GM23248 (cell line): ENCODE measurements around the gene PCLAF. TPM values are rescaled to one million over a fixed set of nuclear protein-coding genes. Genes with fewer than 3 reads are reported as not detected.
"Not testable (repeated sequence)": the region's sequence is repeated elsewhere in the genome, so short reads cannot be mapped to it uniquely, and the experiment has no call there.

ENCODE experiments used
- DNase-seq: peaks from one replicate; pipeline ENCODE4 v3.0.0-alpha.2; 2015
- H2AFZ ChIP-seq: fragments of 200-600 bp; sonication (generic); 2 replicates; pipeline ENCODE4 v1.6.1; 2016; ENCODE audit warnings: antibody characterized with exemption
- H3F3A ChIP-seq: fragments of 200-600 bp; sonication (generic); 2 replicates; pipeline ENCODE4 v1.6.1; 2016; ENCODE audit warnings: mild to moderate bottlenecking, antibody characterized with exemption, mixed run types; ENCODE audit not compliant: insufficient read depth
- H3K27ac ChIP-seq: fragments of 200-600 bp; sonication (generic); 2 replicates; pipeline ENCODE4 v1.5.1; 2016; ENCODE audit warnings: mild to moderate bottlenecking
- H3K27me3 ChIP-seq: fragments of 200-600 bp; sonication (generic); replicated peaks from 2 replicates; pipeline ENCODE4 v1.6.1; 2016; ENCODE audit warnings: mild to moderate bottlenecking; ENCODE audit not compliant: insufficient read depth
- H3K36me3 ChIP-seq: fragments of 200-600 bp; sonication (generic); 2 replicates; pipeline ENCODE4 v1.6.1; 2016; ENCODE audit warnings: low read depth, mild to moderate bottlenecking
- H3K4me1 ChIP-seq: fragments of 200-600 bp; sonication (generic); 2 replicates; pipeline ENCODE4 v1.6.1; 2016; ENCODE audit warnings: mild to moderate bottlenecking; ENCODE audit not compliant: insufficient read depth
- H3K4me2 ChIP-seq: fragments of 200-600 bp; sonication (generic); one replicate; pipeline ENCODE4 v1.6.1; 2016; ENCODE audit warnings: mild to moderate bottlenecking; ENCODE audit not compliant: unreplicated experiment
- H3K4me3 ChIP-seq: fragments of 200-600 bp; sonication (generic); 2 replicates; pipeline ENCODE4 v1.5.1; 2016; ENCODE audit warnings: mild to moderate bottlenecking
- H3K79me2 ChIP-seq: fragments of 200-600 bp; sonication (generic); 2 replicates; pipeline ENCODE4 v1.6.1; 2016; ENCODE audit warnings: mild to moderate bottlenecking; ENCODE audit not compliant: insufficient read depth
- H3K9ac ChIP-seq: fragments of 200-600 bp; sonication (generic); 2 replicates; pipeline ENCODE4 v1.6.1; 2016; ENCODE audit warnings: mild to moderate bottlenecking
- H3K9me2 ChIP-seq: fragments of 200-600 bp; sonication (generic); 2 replicates; pipeline ENCODE4 v1.6.1; 2016; ENCODE audit warnings: mixed run types, mild to moderate bottlenecking, moderate library complexity; ENCODE audit not compliant: insufficient read depth
- H3K9me3 ChIP-seq: fragments of 200-600 bp; sonication (generic); one replicate; pipeline ENCODE4 v1.6.1; 2017; ENCODE audit warnings: low read depth
- H4K20me1 ChIP-seq: fragments of 200-600 bp; sonication (generic); 2 replicates; pipeline ENCODE4 v1.6.0; 2016; ENCODE audit not compliant: insufficient read depth
- EZH2 ChIP-seq: fragments of 200-600 bp; sonication (generic); IDR thresholded peaks from 2 replicates; pipeline ENCODE4 v1.6.1; 2018; ENCODE audit warnings: antibody characterized with exemption, mild to moderate bottlenecking; ENCODE audit not compliant: insufficient read depth, poor library complexity, severe bottlenecking
- EZH2phosphoT487 ChIP-seq: fragments of 200-600 bp; sonication (generic); IDR thresholded peaks from 2 replicates; pipeline ENCODE4 v1.6.1; 2018; ENCODE audit warnings: antibody characterized with exemption, moderate library complexity, mild to moderate bottlenecking, low read depth; ENCODE audit not compliant: insufficient read depth
- WGBS, 2 experiments: methylation state at CpG; one replicate each; pipeline ENCODE4 v1.1.6; 2015 to 2017; ENCODE audit warnings: low lambda C conversion rate in 2 of 2, low coverage in 1 of 2; ENCODE audit errors: missing lambda C conversion rate in 2 of 2; 5-methylcytosine and 5-hydroxymethylcytosine counted together
- in situ Hi-C: fragments of 300-500 bp; cut with MboI; formaldehyde crosslinking; loops from 2 replicates; pipeline ENCODE4 v1.15.0; 2020
- polyA plus RNA-seq: library from polyadenylated mRNA; unstranded; fragments of >200 nt; fragmentation: Nextera tagmentation; extraction: Ambion mirVana; gene quantifications from 2 replicates; pipeline ENCODE4 v1.2.1, GENCODE V29; 2016
- total RNA-seq: library from RNA; depleted of rRNA; stranded (reverse); fragments of >200 nt; shearing (Covaris generic); gene quantifications from 2 replicates; pipeline ENCODE4 v1.2.3, GENCODE V29; 2014

PCLAF gene
- total and polyA plus RNA-seq, 2 experiments from 2014 or later, result 16.0 to 44.5 TPM

DNA sequence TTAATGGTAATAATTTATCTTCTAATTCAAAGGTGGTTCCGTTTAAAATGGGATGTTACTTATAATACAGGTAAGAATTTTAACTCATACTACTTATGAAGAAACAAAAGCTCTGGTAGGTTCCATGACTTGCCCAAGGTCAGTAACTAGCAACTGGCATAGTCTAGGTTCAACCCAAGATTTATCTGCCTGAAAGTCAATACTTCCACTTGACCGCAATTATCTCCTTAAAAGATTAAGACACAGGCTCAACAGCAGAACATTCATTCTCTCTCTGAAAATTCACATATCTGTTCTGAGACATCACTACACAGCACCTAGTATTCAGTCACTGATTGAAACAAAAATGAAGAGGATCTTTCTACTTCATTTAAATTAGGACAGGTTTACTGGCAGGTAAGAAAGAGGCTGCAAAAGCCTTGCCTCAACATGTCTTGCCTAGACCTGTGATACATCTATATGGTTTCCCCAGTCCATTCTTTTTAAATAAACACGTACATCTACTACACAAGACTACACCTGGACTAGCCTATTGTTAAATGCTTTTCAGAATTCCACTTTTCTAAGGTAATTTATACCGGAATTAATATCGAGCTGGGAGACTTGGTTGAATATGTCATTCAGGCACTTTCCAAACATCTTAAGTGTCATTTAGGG lies 26.4 kb downstream of the PCLAF start:
- peaks cover 29% of the 10 kb centered on the region for H3F3A ChIP-seq
- H3K36me3 ChIP-seq, result no peaks in the 10 kb centered on the region
- peak overlapping the region; percentile 90 for H3K4me2 ChIP-seq
- peak overlapping the region; percentile 88 for H3K4me3 ChIP-seq
- in situ Hi-C loops, result loop anchor here (10.0 kb wide), 1 partner anchor 140 kb away; no protein-coding TSS in a partner anchor
- no peaks in the 10 kb centered on the region for H3K9me3 ChIP-seq
- peak overlapping the region; percentile 89 for H3K9ac ChIP-seq
- peaks cover 31% of the 10 kb centered on the region for H3K4me1 ChIP-seq
- H3K79me2 ChIP-seq, result peaks cover 61% of the 10 kb centered on the region
- H3K9me2 ChIP-seq, result no peaks in the 10 kb centered on the region
- DNase-seq, result no peak
- no peak for TF ChIP-seq EZH2
- no peak for TF ChIP-seq EZH2phosphoT487
- peak overlapping the region; percentile 96 for H2AFZ ChIP-seq
- WGBS, 2 experiments, result 38 to 40% methylated on average over 5 of the region's 5 CpGs
- peak overlapping the region; percentile 82; the same call in 1 of the 2 replicates for H3K27ac ChIP-seq
- no peaks in the 10 kb centered on the region for H4K20me1 ChIP-seq
- no peaks in the 10 kb centered on the region for H3K27me3 ChIP-seq

DNA sequence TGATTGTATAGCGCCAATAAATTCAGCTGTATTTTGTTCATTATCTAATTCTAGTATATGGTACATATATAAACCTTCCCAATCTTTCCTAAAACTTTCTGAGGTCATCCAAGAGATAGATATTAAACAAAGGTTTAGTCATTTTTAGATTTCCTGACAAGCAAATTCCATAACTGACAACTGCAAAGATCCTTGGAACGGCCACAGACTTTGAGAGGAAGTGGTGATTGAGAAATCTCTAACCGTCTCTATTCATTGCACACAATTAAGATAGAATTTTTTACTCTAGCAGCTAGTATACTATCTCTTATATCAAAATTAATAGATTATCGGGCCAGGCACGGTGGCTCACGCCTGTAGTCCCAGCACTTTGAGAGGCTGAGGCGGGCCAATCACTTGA lies 30.0 kb downstream of the PCLAF start:
- peak overlapping the region; percentile 70 for H3K4me2 ChIP-seq
- no peaks in the 10 kb centered on the region for H3K27me3 ChIP-seq
- peak overlapping the region; percentile 39 for H3K4me3 ChIP-seq
- peaks cover 96% of the 10 kb centered on the region for H3K79me2 ChIP-seq
- in situ Hi-C loops, result loop anchor here (10.0 kb wide), 1 partner anchor 136 kb away; no protein-coding TSS in a partner anchor
- no peaks in the 10 kb centered on the region for H3K9me3 ChIP-seq
- peak; percentile 67 for DNase-seq
- H3F3A ChIP-seq, result peaks cover 19% of the 10 kb centered on the region
- H3K36me3 ChIP-seq, result no peaks in the 10 kb centered on the region
- no peak overlapping the region for H2AFZ ChIP-seq
- H4K20me1 ChIP-seq, result no peaks in the 10 kb centered on the region; the same call in 1 of the 2 replicates
- H3K27ac ChIP-seq, result peak overlapping the region; percentile 36
- 30 to 33% methylated on average over 7 of the region's 7 CpGs for WGBS, 2 experiments
- TF ChIP-seq EZH2phosphoT487 (no peak), EZH2 (no peak)
- H3K9me2 ChIP-seq, result no peaks in the 10 kb centered on the region
- H3K4me1 ChIP-seq, result peaks cover 40% of the 10 kb centered on the region
- H3K9ac ChIP-seq, result peak overlapping the region; percentile 7; the same call in 1 of the 2 replicates

DNA sequence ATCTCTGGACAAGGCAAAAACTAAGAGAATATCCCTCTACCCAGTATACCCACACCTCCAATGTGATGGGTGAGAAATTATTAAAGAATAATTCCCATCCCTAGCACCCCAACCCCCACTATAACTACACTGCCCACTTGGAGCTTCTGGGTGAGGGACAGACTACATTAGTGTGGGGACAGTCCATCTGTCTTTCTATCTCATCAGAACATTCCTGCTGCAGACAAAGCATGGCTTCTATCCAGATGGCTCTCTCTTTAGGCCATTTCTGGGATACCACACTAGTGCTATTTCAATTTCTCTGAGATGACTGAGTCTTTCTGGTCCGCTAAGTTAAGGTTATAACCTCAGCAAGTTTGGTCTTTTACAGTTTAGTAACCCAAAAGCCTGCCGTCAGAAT lies 31.9 kb downstream of the PCLAF start:
- Histone ChIP-seq H3F3A (peaks cover 33% of the 10 kb centered on the region), H3K27me3 (no peaks in the 10 kb centered on the region), H3K36me3 (no peaks in the 10 kb centered on the region), H3K9ac (no peak overlapping the region), H3K4me3 (no peak overlapping the region), H3K4me1 (peaks cover 46% of the 10 kb centered on the region), H4K20me1 (no peaks in the 10 kb centered on the region; the same call in 1 of the 2 replicates), H3K9me2 (no peaks in the 10 kb centered on the region), H3K79me2 (peaks cover 100% of the 10 kb centered on the region), H3K27ac (no peak overlapping the region), H3K4me2 (no peak overlapping the region), H3K9me3 (no peaks in the 10 kb centered on the region), H2AFZ (no peak overlapping the region)
- in situ Hi-C loops, result no loop called here
- no peak for DNase-seq
- TF ChIP-seq EZH2phosphoT487 (no peak), EZH2 (no peak)
- WGBS, 2 experiments, result 94 to 100% methylated on average over 2 of the region's 2 CpGs

DNA sequence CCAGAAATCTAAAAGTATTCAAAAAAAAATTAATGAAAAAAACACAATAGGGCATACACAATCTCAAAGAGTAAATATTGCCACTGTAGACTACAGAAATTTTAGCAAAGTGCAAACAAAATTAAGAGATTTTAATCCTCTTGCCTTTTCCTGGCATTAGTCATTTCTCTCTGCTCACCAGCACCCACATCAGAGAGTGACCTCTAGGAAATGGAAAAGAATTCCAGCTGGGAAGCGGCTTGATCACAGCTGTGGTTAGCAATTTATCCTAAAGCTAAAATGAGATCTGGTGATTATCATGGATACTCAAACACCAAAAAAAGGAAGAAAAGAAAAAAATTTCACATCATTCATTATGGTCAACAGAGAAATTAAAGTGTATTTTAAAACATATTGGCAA lies 32.8 kb downstream of the PCLAF start:
- no peaks in the 10 kb centered on the region; the same call in 1 of the 2 replicates for H4K20me1 ChIP-seq
- H2AFZ ChIP-seq, result no peak overlapping the region
- no peak overlapping the region for H3K27ac ChIP-seq
- H3K9me2 ChIP-seq, result no peaks in the 10 kb centered on the region
- no peak overlapping the region for H3K4me3 ChIP-seq
- in situ Hi-C loops, result no loop called here
- TF ChIP-seq EZH2phosphoT487 (no peak), EZH2 (no peak)
- DNase-seq, result peak; percentile 43
- H3K9me3 ChIP-seq, result no peaks in the 10 kb centered on the region
- no peaks in the 10 kb centered on the region for H3K36me3 ChIP-seq
- no peaks in the 10 kb centered on the region for H3K27me3 ChIP-seq
- H3K9ac ChIP-seq, result no peak overlapping the region
- peaks cover 42% of the 10 kb centered on the region for H3F3A ChIP-seq
- peaks cover 94% of the 10 kb centered on the region for H3K79me2 ChIP-seq
- WGBS, 2 experiments, result 22 to 30% methylated on average over 1 of the region's 1 CpG
- H3K4me2 ChIP-seq, result peak overlapping the region; percentile 5
- peaks cover 52% of the 10 kb centered on the region for H3K4me1 ChIP-seq

DNA sequence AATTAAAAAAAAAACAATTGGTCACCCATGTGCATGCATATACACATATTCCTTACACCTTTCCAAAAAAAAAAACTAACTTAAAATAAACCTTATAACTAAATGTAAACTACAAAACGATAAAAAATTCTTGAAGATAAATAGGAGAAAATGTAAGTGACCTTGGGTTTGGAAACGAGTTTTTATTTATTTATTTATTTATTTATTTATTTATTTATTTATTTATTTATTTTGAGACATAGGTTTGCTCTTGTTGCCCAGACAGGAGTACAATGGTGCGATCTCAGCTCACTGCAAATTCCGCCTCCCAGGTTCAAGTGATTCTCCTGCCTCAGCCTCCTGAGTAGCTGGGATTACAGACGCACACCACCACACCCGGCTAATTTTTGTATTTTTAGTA lies 35.0 kb downstream of the PCLAF start:
- in situ Hi-C loops, DNase-seq, H3K36me3 ChIP-seq, H4K20me1 ChIP-seq, H3K4me3 ChIP-seq, H3K27me3 ChIP-seq, H3K27ac ChIP-seq, H2AFZ ChIP-seq, H3K9me3 ChIP-seq, H3K9me2 ChIP-seq, H3K4me2 ChIP-seq, H3K9ac ChIP-seq: not testable (repeated sequence)
- H3K79me2 ChIP-seq, result peaks cover 90% of the 10 kb centered on the region
- 80 to 83% methylated on average over 6 of the region's 6 CpGs for WGBS, 2 experiments
- peaks cover 52% of the 10 kb centered on the region for H3F3A ChIP-seq
- H3K4me1 ChIP-seq, result peaks cover 62% of the 10 kb centered on the region
